ENCODE data around the gene SMIM23.
A peak's percentile ranks its signal among the peaks of the same experiment; 100 is the strongest.

SMIM23 gene

GRCh38 chr5:171785517-171785916, at the start of gene SMIM23:
Gene SMIM23, plus strand, starts transcription at chr5:171785817. Its CDS starts 55 bp downstream, at chr5:171785872.
- no peak for DNase-seq

GRCh38 chr5:171736976-171737891, 48.4 kb upstream of the SMIM23 start:
- DNase-seq, result no peak

- DNase-seq, result no peak
Measured at GRCh38 chr5:171738501-171738900, 47.1 kb upstream of the SMIM23 start.

GRCh38 chr5:171739271-171739670, 46.3 kb upstream of the SMIM23 start:
- no peak for DNase-seq

- no peak for DNase-seq
Measured at GRCh38 chr5:171743436-171744076, 42.1 kb upstream of the SMIM23 start.

- no peak for DNase-seq
Measured at GRCh38 chr5:171744264-171744663, 41.4 kb upstream of the SMIM23 start.

- no peak for DNase-seq
Measured at GRCh38 chr5:171744882-171745281, 40.7 kb upstream of the SMIM23 start.

GRCh38 chr5:171745602-171746001, 40.0 kb upstream of the SMIM23 start:
- no peak for DNase-seq

- DNase-seq, result no peak
Measured at GRCh38 chr5:171747061-171747859, 38.4 kb upstream of the SMIM23 start.

GRCh38 chr5:171748720-171749119, 36.9 kb upstream of the SMIM23 start:
- DNase-seq, result no peak

GRCh38 chr5:171749365-171749764, 36.3 kb upstream of the SMIM23 start:
- DNase-seq, result no peak

- no peak for DNase-seq
Measured at GRCh38 chr5:171750311-171750788, 35.3 kb upstream of the SMIM23 start.

GRCh38 chr5:171755354-171755821, 30.2 kb upstream of the SMIM23 start:
- DNase-seq, result no peak

GRCh38 chr5:171757853-171758535, 27.6 kb upstream of the SMIM23 start:
- no peak for DNase-seq

GRCh38 chr5:171759777-171760176, 25.8 kb upstream of the SMIM23 start:
- no peak for DNase-seq

- no peak for DNase-seq
Measured at GRCh38 chr5:171762021-171762608, 23.5 kb upstream of the SMIM23 start.

GRCh38 chr5:171762903-171763302, 22.7 kb upstream of the SMIM23 start:
- DNase-seq, result no peak

GRCh38 chr5:171764265-171764664, 21.4 kb upstream of the SMIM23 start:
- DNase-seq, result no peak

- no peak for DNase-seq
Measured at GRCh38 chr5:171766875-171767274, 18.7 kb upstream of the SMIM23 start.

GRCh38 chr5:171770153-171770552, 15.5 kb upstream of the SMIM23 start:
- DNase-seq, result peak; percentile 54

GRCh38 chr5:171771856-171772255, 13.8 kb upstream of the SMIM23 start:
- DNase-seq, result no peak

- DNase-seq, result no peak
Measured at GRCh38 chr5:171773106-171773505, 12.5 kb upstream of the SMIM23 start.

Measured in Kasumi-1 (cell line).